Astrocyte (in vitro differentiated cells and primary cell): Measurements from ENCODE around the gene DOK7. TPM values are rescaled to one million over a fixed set of nuclear protein-coding genes. Genes with fewer than 3 reads are reported as not detected.

ENCODE experiments used
- DNase-seq: peaks from one replicate; pipeline ENCODE4 v3.0.0-alpha.2; 2010; ENCODE audit warnings: low read depth
- FAIRE-seq: peaks from 2 replicates; lab custom pipeline; 2011; peaks lifted over from hg19 to GRCh38; lab: Jason Lieb, UNC
- H2AFZ ChIP-seq: 2 replicates; pipeline ENCODE4 v1.6.0; 2012; ENCODE audit warnings: low read depth, low read length, inconsistent platforms
- H3K27ac ChIP-seq: 2 replicates; pipeline ENCODE4 v1.5.1; 2011; ENCODE audit warnings: low read depth, low read length, inconsistent platforms
- H3K27me3 ChIP-seq: 2 replicates; pipeline ENCODE4 v1.6.0; 2011; ENCODE audit warnings: low read length, inconsistent platforms; ENCODE audit not compliant: insufficient read depth
- H3K36me3 ChIP-seq: 2 replicates; pipeline ENCODE4 v1.5.1; 2011; ENCODE audit warnings: low read length, inconsistent platforms; ENCODE audit not compliant: insufficient read depth
- H3K4me1 ChIP-seq: 2 replicates; pipeline ENCODE4 v1.5.1; 2011; ENCODE audit warnings: low read length, inconsistent platforms; ENCODE audit not compliant: insufficient read depth
- H3K4me2 ChIP-seq: 2 replicates; pipeline ENCODE4 v1.6.0; 2012; ENCODE audit warnings: low read length, inconsistent platforms
- H3K4me3 ChIP-seq: 2 replicates; pipeline ENCODE4 v1.5.1; 2011; ENCODE audit warnings: low read depth, mild to moderate bottlenecking, low read length, inconsistent platforms; ENCODE audit not compliant: insufficient read depth
- H3K79me2 ChIP-seq: 2 replicates; pipeline ENCODE4 v1.6.0; 2012; ENCODE audit warnings: mild to moderate bottlenecking, low read length, inconsistent platforms; ENCODE audit not compliant: insufficient read depth
- H3K9ac ChIP-seq: 2 replicates; pipeline ENCODE4 v1.6.0; 2012; ENCODE audit warnings: mild to moderate bottlenecking, low read length, inconsistent platforms
- H3K9me3 ChIP-seq: 2 replicates; pipeline ENCODE4 v1.5.1; 2012; ENCODE audit warnings: low read depth, mild to moderate bottlenecking, low read length, inconsistent platforms; ENCODE audit not compliant: insufficient read depth
- H4K20me1 ChIP-seq: 2 replicates; pipeline ENCODE4 v1.6.0; 2012; ENCODE audit warnings: low read length, inconsistent platforms; ENCODE audit not compliant: insufficient read depth
- H3K27ac Mint-ChIP-seq: one replicate; pipeline ENCODE4 v1.8.0; 2021; ENCODE audit warnings: mild to moderate bottlenecking, mixed read lengths; ENCODE audit not compliant: unreplicated experiment
- H3K27me3 Mint-ChIP-seq: one replicate; pipeline ENCODE4 v1.8.0; 2021; ENCODE audit warnings: low read depth, mixed read lengths; ENCODE audit not compliant: unreplicated experiment
- H3K36me3 Mint-ChIP-seq: one replicate; pipeline ENCODE4 v1.8.0; 2021; ENCODE audit warnings: low read depth, mixed read lengths; ENCODE audit not compliant: unreplicated experiment
- H3K4me1 Mint-ChIP-seq: one replicate; pipeline ENCODE4 v1.8.0; 2021; ENCODE audit warnings: low read depth, mixed read lengths; ENCODE audit not compliant: unreplicated experiment
- H3K4me3 Mint-ChIP-seq: one replicate; pipeline ENCODE4 v1.8.0; 2021; ENCODE audit warnings: mild to moderate bottlenecking, moderate library complexity, mixed read lengths; ENCODE audit not compliant: unreplicated experiment
- H3K9me3 Mint-ChIP-seq: one replicate; pipeline ENCODE4 v1.8.0; 2021; ENCODE audit warnings: mild to moderate bottlenecking, mixed read lengths; ENCODE audit not compliant: unreplicated experiment
- EZH2 ChIP-seq: IDR thresholded peaks from 2 replicates; pipeline ENCODE4 v1.6.1; 2012; ENCODE audit warnings: mild to moderate bottlenecking, low read length, inconsistent platforms; ENCODE audit not compliant: insufficient read depth
- total RNA-seq: library from RNA; stranded (reverse); gene quantifications from 2 replicates; pipeline ENCODE4 v1.2.1, GENCODE V29; 2021
- TF ChIP-seq, protein P1 (sequence below): IDR thresholded peaks from 2 replicates; pipeline ENCODE4 v1.5.1; 2011; ENCODE audit warnings: low read depth, mild to moderate bottlenecking, inconsistent platforms, low read length, moderate library complexity; ENCODE audit not compliant: insufficient read depth

DOK7 gene
- total RNA-seq, 1 donor from 2014 or later, result not detected

DNA sequence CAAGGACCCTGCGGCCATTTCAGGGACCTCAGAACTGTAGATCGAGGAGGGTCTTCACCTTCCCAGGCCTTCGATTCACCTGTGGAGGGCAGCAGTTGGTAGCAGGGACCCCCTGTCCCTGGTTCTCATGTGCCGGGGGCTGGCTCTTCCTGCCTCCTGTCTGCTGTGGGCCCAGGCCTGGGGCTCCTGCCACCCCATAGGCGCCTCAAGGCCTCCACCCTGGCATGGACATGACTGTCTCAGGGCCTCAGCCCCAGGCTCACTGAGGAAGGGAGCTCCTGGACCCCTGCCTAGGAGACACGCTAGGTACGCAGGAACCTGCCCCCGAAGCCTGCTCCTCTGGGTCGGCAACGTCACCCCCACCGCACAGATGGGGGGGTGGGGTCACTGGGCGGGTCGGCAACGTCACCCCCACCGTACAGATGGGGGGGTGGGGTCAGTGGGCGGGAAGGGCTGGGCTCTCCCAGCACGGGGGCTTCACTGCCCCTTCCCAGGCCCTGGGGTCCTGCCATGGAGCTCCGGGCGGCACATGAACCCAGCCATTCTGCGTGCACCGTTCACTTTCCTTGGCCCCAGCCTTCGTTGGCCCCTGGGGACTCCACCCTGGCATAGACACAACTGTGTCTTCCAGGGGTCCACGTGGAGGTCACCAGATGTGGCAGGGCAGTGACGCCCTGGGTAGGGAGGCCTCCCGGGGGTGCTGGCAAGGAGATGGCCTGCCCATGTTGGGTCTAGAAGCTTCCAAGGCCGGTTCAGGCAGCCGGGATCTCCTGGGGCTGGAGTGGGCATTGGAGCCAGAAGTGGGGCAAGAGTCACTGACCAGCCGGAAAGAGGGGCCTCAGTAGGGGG is 24.9 kb upstream of the DOK7 start:
- TF ChIP-seq, protein P1, sequence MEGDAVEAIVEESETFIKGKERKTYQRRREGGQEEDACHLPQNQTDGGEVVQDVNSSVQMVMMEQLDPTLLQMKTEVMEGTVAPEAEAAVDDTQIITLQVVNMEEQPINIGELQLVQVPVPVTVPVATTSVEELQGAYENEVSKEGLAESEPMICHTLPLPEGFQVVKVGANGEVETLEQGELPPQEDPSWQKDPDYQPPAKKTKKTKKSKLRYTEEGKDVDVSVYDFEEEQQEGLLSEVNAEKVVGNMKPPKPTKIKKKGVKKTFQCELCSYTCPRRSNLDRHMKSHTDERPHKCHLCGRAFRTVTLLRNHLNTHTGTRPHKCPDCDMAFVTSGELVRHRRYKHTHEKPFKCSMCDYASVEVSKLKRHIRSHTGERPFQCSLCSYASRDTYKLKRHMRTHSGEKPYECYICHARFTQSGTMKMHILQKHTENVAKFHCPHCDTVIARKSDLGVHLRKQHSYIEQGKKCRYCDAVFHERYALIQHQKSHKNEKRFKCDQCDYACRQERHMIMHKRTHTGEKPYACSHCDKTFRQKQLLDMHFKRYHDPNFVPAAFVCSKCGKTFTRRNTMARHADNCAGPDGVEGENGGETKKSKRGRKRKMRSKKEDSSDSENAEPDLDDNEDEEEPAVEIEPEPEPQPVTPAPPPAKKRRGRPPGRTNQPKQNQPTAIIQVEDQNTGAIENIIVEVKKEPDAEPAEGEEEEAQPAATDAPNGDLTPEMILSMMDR, result no peak
- TF ChIP-seq EZH2, result no peak

DNA sequence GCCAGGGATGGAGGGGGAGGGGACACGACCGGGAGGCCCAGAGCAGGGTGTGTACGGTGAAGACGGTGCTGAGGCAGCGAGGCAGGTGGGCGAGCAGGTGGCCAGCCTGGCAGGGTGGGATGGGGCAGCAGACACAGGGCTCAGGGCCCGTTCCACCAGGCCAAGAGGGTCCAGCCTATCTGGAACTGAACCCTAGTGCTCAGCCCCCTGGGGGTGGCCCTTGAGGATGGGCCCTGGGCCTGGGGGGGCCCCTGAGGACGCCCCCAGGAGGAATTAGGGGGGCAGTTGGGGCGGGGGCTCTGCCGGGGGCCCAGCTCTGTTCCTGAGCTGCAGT is 24.3 kb upstream of the DOK7 start:
- H2AFZ ChIP-seq, result no peak overlapping the region
- H3K27ac ChIP-seq, result no peak overlapping the region
- H3K9me3 ChIP-seq, result no peaks in the 10 kb centered on the region
- peaks cover 8% of the 10 kb centered on the region for H3K4me1 ChIP-seq
- H3K4me2 ChIP-seq, result no peak overlapping the region
- FAIRE-seq (no peak), DNase-seq (no peak)
- H3K27me3 ChIP-seq, result no peaks in the 10 kb centered on the region
- TF ChIP-seq EZH2, result no peak
- TF ChIP-seq, protein P1, result no peak
- H3K27me3 Mint-ChIP-seq, result no peaks in the 10 kb centered on the region
- H3K79me2 ChIP-seq, result no peaks in the 10 kb centered on the region
- H3K4me3 ChIP-seq, result no peak overlapping the region
- no peaks in the 10 kb centered on the region for H3K36me3 ChIP-seq
- peaks cover 2% of the 10 kb centered on the region for H3K36me3 Mint-ChIP-seq
- H3K9ac ChIP-seq, result no peak overlapping the region
- H3K4me1 Mint-ChIP-seq, result no peaks in the 10 kb centered on the region
- no peaks in the 10 kb centered on the region for H3K9me3 Mint-ChIP-seq
- H4K20me1 ChIP-seq, result no peaks in the 10 kb centered on the region
- no peak overlapping the region for H3K27ac Mint-ChIP-seq
- H3K4me3 Mint-ChIP-seq, result no peak overlapping the region

More for the DNA sequence above, 24.9 kb upstream of the DOK7 start:
- Histone ChIP-seq H3K4me1 (peaks cover 8% of the 10 kb centered on the region), H2AFZ (no peak overlapping the region), H4K20me1 (no peaks in the 10 kb centered on the region), H3K27me3 (no peaks in the 10 kb centered on the region), H3K27ac (no peak overlapping the region), H3K9me3 (no peaks in the 10 kb centered on the region), H3K36me3 (no peaks in the 10 kb centered on the region), H3K79me2 (no peaks in the 10 kb centered on the region), H3K4me3 (no peak overlapping the region), H3K4me2 (no peak overlapping the region), H3K9ac (no peak overlapping the region)
- Mint-ChIP-seq H3K9me3 (no peaks in the 10 kb centered on the region), H3K4me3 (no peak overlapping the region), H3K36me3 (peaks cover 2% of the 10 kb centered on the region), H3K4me1 (no peaks in the 10 kb centered on the region), H3K27me3 (no peaks in the 10 kb centered on the region), H3K27ac (no peak overlapping the region)
- DNase-seq, result no peak
- FAIRE-seq, result no peak

DNA sequence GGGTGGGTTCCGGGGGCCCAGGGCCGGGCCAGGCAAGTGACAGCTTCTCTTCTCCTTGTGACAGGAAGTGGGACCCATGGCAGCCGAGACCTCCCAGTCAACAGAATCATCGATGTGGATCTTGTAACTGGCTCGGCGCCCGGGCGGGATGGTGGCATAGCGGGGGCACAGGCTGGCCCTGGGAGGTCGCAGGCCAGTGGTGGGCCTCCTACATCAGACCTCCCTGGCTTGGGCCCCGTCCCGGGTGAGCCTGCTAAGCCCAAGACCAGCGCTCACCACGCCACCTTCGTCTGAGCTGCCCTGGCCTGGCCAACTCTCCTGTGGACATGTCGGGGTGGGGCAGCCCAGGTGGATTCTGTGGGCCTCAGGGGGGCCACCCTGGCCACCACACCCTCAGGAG is 23.7 kb upstream of the DOK7 start:
- no peak overlapping the region for H3K4me3 ChIP-seq
- DNase-seq (no peak), FAIRE-seq (no peak)
- no peaks in the 10 kb centered on the region for H3K4me1 Mint-ChIP-seq
- no peaks in the 10 kb centered on the region for H3K36me3 ChIP-seq
- no peaks in the 10 kb centered on the region for H3K79me2 ChIP-seq
- H3K4me2 ChIP-seq, result no peak overlapping the region
- H3K27me3 Mint-ChIP-seq, result no peaks in the 10 kb centered on the region
- H3K27ac Mint-ChIP-seq, result no peak overlapping the region
- TF ChIP-seq, protein P1, result no peak
- TF ChIP-seq EZH2, result no peak
- peaks cover 1% of the 10 kb centered on the region for H3K36me3 Mint-ChIP-seq
- no peak overlapping the region for H3K9ac ChIP-seq
- no peak overlapping the region for H2AFZ ChIP-seq
- H3K4me3 Mint-ChIP-seq, result no peak overlapping the region
- no peaks in the 10 kb centered on the region for H4K20me1 ChIP-seq
- H3K27ac ChIP-seq, result no peak overlapping the region
- no peaks in the 10 kb centered on the region for H3K9me3 Mint-ChIP-seq
- H3K4me1 ChIP-seq, result peaks cover 8% of the 10 kb centered on the region
- H3K9me3 ChIP-seq, result no peaks in the 10 kb centered on the region
- H3K27me3 ChIP-seq, result no peaks in the 10 kb centered on the region
